VCaP (cell line): ENCODE data around the gene PAPOLA.
"Not testable (repeated sequence)": the region's sequence is repeated elsewhere in the genome, so short reads cannot be mapped to it uniquely, and the experiment has no call there.

Source experiments
- H3K27ac ChIP-seq: fragments of 450-650 bp; 2 replicates; pipeline ENCODE4 v1.5.1; 2017
- TF ChIP-seq, protein P1 (sequence below): fragments of 450-650 bp; conservative IDR thresholded peaks from 2 replicates; pipeline ENCODE4 v1.5.1; 2017; ENCODE audit warnings: mild to moderate bottlenecking, moderate library complexity

PAPOLA gene

DNA sequence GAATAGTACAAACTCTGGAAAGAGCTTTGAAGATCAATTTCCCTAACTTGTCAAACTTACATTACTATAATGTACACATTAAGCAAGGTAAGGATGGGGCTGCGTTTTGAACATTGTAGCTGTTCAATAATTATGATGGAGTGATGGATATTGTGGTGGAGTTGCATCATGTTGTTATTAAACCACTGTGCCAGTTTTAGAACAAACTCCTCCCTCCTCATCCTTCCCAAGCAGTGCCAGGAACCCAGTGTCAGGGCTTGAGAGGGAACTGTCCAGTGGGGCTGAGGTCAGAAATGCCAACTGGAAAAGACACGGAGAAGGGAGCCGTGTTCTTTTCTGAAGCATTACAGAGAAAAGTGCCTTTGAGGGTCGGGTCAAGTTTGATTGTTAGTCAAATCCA is 31.9 kb upstream of the PAPOLA start:
- TF ChIP-seq, protein P1, sequence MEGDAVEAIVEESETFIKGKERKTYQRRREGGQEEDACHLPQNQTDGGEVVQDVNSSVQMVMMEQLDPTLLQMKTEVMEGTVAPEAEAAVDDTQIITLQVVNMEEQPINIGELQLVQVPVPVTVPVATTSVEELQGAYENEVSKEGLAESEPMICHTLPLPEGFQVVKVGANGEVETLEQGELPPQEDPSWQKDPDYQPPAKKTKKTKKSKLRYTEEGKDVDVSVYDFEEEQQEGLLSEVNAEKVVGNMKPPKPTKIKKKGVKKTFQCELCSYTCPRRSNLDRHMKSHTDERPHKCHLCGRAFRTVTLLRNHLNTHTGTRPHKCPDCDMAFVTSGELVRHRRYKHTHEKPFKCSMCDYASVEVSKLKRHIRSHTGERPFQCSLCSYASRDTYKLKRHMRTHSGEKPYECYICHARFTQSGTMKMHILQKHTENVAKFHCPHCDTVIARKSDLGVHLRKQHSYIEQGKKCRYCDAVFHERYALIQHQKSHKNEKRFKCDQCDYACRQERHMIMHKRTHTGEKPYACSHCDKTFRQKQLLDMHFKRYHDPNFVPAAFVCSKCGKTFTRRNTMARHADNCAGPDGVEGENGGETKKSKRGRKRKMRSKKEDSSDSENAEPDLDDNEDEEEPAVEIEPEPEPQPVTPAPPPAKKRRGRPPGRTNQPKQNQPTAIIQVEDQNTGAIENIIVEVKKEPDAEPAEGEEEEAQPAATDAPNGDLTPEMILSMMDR, result no peak

GRCh38 chr14:96470967-96471366 is 31.2 kb upstream of the PAPOLA start:
- H3K27ac ChIP-seq, result not testable (repeated sequence)

More for the DNA sequence above, 31.9 kb upstream of the PAPOLA start:
- H3K27ac ChIP-seq, result no peak overlapping the region

DNA sequence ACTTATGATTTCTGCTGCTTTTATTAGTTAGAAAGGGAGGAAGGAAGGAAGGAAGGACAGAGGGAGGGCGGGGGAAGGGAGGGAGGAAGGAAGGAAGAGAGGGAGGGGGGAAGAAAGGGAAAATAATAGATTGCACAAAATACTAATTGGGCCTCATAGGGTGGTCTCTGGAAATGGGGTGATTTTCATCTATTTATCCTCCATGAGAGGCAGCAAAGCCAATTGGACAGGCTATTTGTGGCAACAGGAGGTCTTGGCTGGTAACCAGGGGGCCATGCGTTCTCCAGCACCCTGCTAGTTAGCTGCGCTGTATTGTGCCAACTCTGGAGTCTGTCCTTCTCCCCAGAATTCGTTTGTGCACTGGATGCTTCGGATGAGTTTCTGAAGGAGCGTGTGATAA is 24.1 kb upstream of the PAPOLA start:
- no peak overlapping the region for H3K27ac ChIP-seq
- TF ChIP-seq, protein P1, result no peak

DNA sequence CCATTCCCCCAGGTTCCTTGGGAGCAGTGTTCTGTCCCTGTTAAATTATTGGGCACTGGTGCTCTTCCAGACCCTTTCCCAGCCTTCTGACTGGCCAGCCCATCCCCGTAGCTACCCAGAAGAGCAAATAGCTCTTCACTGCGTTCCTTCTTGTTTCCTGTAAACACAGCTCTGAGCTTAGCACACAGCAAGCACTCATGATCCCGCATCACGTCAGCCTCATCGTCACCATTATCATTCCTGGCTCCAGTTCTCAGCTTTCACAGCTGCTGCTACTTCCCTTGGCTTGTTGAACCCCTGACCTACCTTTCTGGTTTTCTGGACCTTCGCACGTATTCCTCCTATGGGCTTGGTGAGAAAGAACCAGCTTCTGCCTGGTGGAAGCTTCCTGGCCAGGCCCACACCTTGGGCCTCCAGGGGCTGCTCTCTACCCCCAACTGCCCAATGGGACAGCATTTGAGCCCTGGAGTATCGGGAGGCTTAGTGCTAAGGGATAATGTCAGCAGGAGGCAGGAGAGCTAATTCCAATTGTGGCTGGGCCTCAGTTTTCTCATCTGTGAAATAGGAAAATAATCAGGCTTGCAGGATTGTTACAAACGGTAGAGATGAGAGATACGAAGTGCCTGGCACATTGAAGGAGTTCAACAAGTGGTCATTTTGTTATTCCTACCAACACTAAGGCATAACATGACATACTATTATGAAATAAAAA is 22.6 kb upstream of the PAPOLA start:
- TF ChIP-seq, protein P1, result no peak

GRCh38 chr14:96481731-96482314 is 20.4 kb upstream of the PAPOLA start:
- TF ChIP-seq, protein P1, result no peak
- no peak overlapping the region for H3K27ac ChIP-seq

More for the DNA sequence above, 22.6 kb upstream of the PAPOLA start:
- no peak overlapping the region for H3K27ac ChIP-seq

GRCh38 chr14:96482986-96483385 is 19.2 kb upstream of the PAPOLA start:
- TF ChIP-seq, protein P1, result no peak
- H3K27ac ChIP-seq, result no peak overlapping the region

GRCh38 chr14:96484399-96484798 is 17.8 kb upstream of the PAPOLA start:
- no peak overlapping the region for H3K27ac ChIP-seq
- TF ChIP-seq, protein P1, result no peak

- TF ChIP-seq, protein P1, result no peak
Observed at GRCh38 chr14:96486705-96487104, 15.5 kb upstream of the PAPOLA start.

More at GRCh38 chr14:96486705-96487104, 15.5 kb upstream of the PAPOLA start:
- H3K27ac ChIP-seq, result no peak overlapping the region
